Activated T-cell treated with anti-CD3 and anti-CD28 coated beads for 4 hours (primary cell): ENCODE results near the gene SNCA.

Source experiments
- DNase-seq: peaks from one replicate; pipeline ENCODE4 v3.0.0-alpha.2; 2020

The SNCA gene

DNA sequence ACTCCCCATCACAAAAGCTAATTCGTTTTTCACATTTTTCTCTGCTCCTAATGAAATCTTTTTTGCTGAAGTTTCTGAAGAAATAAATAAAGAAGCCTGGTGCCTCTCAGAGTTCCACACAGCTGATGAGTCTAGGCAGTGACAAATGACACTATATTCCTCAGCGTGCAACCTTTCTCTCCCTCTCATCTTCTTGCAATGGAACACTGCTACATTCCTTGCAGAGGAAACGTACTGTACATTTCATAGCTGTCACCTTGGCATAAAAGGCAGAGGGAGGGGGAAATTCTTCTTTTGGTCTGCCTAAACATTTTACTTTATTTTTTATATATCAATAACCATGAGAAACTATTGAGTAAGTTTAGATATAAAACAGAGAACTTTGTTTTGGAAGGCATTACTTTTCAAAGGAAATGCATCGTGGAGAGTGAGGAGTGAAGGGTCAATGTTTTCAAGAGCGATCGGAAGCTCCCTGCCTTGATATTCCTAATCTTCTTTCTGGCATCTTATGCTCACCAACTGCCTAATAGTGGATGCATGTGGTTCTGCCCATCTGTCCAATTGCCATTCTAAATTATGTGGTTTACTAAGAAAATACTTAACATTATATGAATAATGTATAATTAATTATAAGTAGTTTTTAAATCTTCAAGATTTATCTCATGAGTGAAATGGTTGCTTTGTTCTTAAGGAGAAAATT is 29.4 kb downstream of the SNCA start:
- DNase-seq: no peak

DNA sequence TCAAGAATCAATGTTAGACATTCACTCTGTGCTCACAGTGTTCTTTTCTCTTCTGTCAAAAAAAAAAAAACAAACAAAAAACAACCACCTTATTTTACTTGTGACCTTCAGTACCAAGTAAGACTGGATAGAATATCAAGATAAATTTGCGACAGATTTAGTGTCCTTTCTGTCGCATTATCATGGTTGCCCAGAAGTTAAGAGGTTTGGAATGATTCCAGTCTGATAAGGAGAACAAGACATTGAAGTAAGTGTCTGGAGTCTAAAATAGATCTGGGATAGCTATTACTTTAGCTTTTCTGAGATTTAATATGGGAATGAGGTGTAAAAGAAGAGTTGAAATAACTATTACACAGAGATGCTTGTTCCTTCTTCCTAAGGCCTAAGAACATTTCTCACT is 31.7 kb downstream of the SNCA start:
- DNase-seq: no peak

- DNase-seq: no peak
Observed at GRCh38 chr4:89803915-89804314, 33.0 kb downstream of the SNCA start.

DNA sequence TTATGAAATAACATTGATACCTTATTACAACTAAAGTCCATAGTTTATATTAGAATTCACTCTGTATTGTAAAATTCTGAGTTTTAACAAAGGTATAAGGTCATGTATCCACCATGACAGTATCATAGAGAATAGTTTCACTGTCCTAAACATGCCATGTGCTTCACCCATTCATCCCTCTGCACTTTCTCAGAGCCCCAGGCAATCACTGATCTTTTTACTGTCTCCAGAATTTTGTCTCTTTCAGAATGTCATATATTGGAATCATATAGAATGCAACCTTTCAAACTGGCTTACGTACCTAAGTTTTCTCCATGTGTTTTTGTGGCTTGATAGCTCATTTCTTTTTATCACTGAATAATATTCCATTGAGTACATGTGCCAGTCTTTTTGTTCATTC is 33.9 kb downstream of the SNCA start:
- no peak for DNase-seq

- DNase-seq: no peak
Observed at GRCh38 chr4:89800527-89801103, 36.3 kb downstream of the SNCA start.

GRCh38 chr4:89800012-89800516 is 36.9 kb downstream of the SNCA start:
- DNase-seq: no peak

DNA sequence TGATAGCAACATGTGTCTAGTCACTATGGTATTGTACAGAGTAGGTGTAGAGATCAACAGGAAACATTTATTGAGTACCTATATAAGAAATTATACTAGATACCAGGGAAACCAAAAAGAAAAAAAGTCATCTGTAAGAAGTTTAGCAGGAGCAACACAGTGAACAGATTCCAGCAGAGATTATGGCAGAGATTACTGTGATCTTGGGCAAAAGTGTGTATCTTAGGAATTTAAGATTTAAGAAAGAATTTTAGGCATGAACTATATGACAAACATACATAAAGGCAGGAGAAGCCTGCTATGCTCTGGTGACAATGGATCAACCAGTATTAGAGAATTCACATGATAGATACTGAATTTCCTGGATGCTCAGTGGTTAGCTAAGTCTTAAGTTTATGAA is 37.9 kb downstream of the SNCA start:
- no peak for DNase-seq

DNA sequence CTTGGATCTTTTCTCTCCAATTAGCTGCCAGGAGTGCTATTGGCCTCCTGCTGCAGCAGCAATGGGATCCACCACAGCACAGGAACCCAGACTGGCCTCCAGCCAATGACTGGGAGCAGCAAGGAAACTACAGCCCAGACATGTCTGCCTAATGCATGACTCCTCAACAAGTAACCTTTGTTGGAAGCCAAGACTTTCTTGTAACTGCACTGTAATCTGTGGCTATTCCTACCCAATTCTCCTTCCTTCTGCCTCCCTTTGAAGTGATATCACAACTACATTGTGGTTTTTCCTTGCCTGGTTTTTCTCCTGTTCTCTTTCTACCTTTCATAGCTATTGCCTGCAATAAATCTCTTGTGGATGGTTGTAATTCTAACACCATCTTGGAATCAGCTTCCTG is 39.8 kb downstream of the SNCA start:
- no peak for DNase-seq

- DNase-seq: no peak
Observed at GRCh38 chr4:89788206-89789072, 48.5 kb downstream of the SNCA start.

DNA sequence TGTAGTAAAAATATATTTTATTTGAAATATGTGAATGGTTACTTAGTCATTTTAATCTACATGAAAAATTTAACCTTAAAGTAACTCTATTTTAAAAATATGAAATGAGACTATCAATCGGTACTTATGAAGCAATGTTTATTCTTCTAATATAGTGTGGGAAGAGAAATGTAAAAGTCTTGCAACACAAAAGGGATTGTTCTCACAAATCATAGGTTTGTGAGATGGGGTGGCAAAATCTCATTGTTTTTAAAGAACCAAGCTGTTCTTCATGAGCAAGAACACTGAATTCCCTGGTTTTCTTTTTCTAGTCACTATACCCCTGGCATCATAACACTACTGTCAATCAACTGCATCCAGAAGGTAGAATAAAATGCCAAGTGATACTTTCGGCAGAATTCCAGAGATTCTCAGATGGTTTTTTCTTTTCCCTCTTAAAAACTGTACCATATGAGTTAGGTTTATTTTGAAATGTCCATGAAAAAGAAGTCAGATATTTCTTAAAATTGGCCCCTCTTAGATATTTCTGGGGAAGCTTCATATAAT is 52.2 kb downstream of the SNCA start:
- no peak for DNase-seq

DNA sequence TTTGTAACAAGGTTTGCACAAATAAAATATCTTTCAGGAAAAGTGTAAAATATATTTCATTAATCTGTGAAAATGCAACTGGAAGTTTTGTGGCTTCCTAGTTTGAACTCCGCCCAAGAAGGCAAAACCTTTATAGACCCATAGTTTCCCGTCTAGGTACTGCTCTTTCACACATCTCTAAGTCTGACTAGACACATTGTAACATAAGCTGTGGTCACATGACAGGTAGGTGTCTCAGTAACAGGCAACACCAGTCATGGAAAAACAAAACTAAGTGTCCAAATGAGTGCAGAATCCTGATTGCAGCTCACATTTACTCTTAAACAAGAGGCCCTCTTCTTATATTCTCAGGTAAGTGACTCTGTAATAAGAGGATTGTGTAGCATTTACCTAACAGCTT is 55.6 kb downstream of the SNCA start:
- DNase-seq: no peak

DNA sequence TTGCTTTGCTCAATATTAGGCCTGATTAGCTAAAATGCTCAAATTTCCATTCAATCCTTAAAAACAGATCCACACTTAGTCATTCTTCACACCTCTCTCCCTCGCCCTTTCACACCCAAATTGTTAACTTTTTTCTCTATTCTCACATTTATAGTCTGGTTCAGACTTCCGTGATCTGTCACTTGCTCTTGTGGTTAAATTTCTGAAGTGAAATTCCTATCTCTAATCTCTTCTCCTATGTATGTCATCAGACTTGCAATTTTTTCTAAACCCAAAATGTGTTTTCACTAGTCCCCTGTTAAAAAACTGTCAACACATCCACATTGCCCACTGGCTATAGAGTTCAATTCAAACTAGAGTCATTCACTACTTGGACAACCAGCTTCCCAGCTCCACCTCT is 63.2 kb downstream of the SNCA start:
- DNase-seq: no peak

GRCh38 chr4:89769856-89770255 is 67.1 kb downstream of the SNCA start:
- DNase-seq: no peak

- no peak for DNase-seq
Observed at GRCh38 chr4:89767924-89768323, 69.0 kb downstream of the SNCA start.

DNA sequence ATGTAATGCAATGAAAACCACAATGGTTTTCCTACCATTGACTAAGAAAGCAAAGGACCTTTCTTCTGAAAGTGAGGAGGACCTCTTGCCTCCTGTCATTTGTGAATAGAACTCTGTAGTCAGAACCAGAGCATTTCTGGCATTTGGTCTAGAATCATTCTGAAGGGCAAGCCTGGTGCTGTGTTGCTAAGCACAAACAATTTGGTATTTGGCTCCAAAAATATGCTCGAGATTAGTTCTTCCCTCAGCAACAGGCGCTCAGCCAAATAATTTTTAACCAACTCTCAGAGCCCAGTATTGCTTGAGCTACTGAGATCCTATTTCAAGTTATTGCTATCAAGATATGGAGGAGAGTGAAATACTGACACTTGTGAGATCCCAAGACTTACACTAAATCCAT is 71.0 kb downstream of the SNCA start:
- no peak for DNase-seq

GRCh38 chr4:89765528-89765927 is 71.4 kb downstream of the SNCA start:
- DNase-seq: no peak

GRCh38 chr4:89762311-89762710 is 74.7 kb downstream of the SNCA start:
- DNase-seq: no peak

GRCh38 chr4:89759426-89759825 is 77.5 kb downstream of the SNCA start:
- no peak for DNase-seq

DNA sequence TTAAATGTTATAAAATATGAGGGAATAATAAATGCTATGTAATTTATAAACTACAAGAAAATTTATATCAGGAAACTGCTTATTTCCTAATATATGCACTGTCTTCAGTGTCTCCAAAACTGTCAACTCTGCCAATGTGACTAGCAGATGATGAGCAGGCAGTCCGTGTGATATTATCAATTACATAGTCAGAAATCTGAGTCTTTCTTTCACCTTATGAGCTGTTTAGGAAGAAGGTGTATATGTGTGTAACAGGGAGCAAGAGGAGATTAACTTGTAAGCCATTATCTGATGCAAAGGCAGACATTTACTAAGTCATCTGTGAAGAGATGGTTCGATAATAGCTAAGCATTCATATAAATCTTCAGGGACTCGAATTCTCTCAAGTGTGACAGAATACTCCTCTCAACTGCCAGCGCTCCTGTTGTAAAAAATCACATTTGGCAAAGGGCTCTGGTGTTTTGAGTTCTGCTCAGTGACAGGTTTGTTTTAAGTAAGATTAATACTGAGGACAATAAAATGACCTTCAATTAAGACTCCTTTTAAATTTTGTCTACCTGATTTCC is 79.7 kb downstream of the SNCA start:
- no peak for DNase-seq

DNA sequence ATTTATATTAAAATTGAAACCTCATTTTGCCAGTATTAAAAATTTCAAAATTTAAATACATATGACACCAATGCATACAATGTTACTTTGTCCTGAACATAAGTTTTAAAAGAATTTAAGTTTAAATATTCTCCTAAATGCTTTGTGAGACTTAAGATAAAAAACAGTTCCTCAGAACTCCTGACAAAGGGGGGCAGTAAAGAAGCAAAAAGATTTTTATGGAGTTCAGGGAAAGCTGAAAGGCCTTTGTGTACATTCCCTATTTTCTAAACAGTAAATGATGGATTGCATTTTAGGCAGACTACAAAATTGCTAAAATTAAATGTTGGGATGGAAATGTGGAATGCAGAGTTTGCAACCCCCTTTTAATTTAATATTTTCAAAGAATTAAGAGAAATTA is 81.7 kb downstream of the SNCA start:
- no peak for DNase-seq

DNA sequence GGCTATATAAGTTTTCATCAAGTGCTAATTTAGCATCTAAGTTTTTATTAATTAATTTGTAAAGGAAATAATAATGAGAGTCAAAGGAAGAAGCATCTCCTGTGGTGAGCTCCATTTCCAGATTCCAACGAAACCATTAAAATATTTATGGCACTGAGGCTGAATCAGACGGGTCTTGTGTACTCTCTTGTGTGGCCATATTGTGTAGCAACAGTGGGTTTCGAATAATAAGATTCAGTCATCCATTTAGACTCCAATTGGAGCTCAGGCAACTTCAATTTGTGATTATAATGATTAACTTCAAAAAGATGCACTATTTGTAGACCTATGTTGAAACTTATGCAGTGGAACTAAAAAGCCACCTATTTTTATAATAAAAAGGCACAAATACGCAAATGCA is 82.4 kb downstream of the SNCA start:
- DNase-seq: no peak

GRCh38 chr4:89753601-89754066 is 83.3 kb downstream of the SNCA start:
- DNase-seq: no peak

DNA sequence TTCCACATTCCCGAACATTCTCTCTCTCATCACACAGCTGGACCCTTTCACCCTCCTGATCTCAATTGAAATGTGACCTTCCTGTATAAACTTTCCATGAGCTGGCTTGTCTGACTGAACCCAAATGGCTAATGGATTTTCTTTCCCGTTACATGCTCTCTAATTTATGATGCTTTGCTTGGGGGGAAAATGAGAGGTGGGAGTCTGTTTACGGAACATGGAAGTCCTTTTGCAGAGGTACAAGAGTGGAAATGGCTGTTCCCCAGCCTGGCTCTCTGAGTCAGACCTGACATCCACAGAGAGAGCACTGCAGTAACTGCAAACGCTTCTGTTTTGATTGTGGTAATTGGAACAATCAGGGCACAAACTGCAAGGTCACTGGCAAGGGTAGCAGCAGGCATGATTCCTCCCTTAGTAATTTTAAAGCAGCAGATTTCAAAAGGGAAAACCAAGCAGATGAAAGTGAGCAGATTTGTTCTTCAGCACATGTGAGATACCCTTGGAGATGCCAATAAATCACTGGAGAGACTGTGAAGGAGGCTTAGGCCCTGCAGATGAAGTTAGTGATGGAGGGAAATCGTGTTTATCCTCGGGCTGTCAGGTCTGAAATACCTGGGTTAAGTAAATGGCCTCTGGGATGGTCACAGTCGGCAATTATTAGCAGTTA is 83.9 kb downstream of the SNCA start:
- DNase-seq: no peak
